HL-60 (cell line): ENCODE measurements around the gene FLVCR1.
"Not testable (repeated sequence)": the region's sequence is repeated elsewhere in the genome, so short reads cannot be mapped to it uniquely, and the experiment has no call there.

Experiments used
- DNase-seq, 2 experiments: peaks; one replicate each; pipeline ENCODE4 v3.0.0-alpha.2; 2010 to 2020; ENCODE audit warnings: low read depth in 1 of 2, low spot score in 1 of 2
- H3K27ac ChIP-seq: fragments of 250-450 bp; sonication (Bioruptor Pico); replicated peaks from 2 replicates; pipeline ENCODE4 v1.5.1; 2020; ENCODE audit warnings: mild to moderate bottlenecking, moderate library complexity
- H3K27me3 ChIP-seq: fragments of 250-450 bp; sonication (Bioruptor Pico); 2 replicates; pipeline ENCODE4 v1.5.1; 2021; ENCODE audit warnings: mild to moderate bottlenecking, moderate library complexity; ENCODE audit not compliant: insufficient read depth, poor library complexity, severe bottlenecking
- H3K4me3 ChIP-seq: replicated peaks from 2 replicates; pipeline ENCODE4 v1.5.1; 2011; ENCODE audit warnings: mild to moderate bottlenecking, control low read depth, low read length; ENCODE audit not compliant: insufficient read depth
- GABPA ChIP-seq: IDR thresholded peaks from 2 replicates; pipeline ENCODE4 v1.6.1; 2012; ENCODE audit warnings: low read depth
- POLR2AphosphoS5 ChIP-seq: IDR thresholded peaks from 2 replicates; pipeline ENCODE4 v1.6.1; 2012; ENCODE audit warnings: low read depth
- SPI1 ChIP-seq: IDR thresholded peaks from 2 replicates; pipeline ENCODE4 v1.6.1; 2012; ENCODE audit warnings: low read depth, mild to moderate bottlenecking, borderline replicate concordance
- TF ChIP-seq, protein P1 (sequence below): IDR thresholded peaks from one replicate; pipeline ENCODE4 v1.5.1; 2011; ENCODE audit warnings: low read length, control low read depth, inconsistent platforms; ENCODE audit not compliant: insufficient read depth
- TF ChIP-seq, protein P2 (sequence below): IDR thresholded peaks from 2 replicates; pipeline ENCODE4 v1.6.1; 2012; ENCODE audit warnings: low read depth; ENCODE audit not compliant: insufficient replicate concordance

FLVCR1 gene

DNA sequence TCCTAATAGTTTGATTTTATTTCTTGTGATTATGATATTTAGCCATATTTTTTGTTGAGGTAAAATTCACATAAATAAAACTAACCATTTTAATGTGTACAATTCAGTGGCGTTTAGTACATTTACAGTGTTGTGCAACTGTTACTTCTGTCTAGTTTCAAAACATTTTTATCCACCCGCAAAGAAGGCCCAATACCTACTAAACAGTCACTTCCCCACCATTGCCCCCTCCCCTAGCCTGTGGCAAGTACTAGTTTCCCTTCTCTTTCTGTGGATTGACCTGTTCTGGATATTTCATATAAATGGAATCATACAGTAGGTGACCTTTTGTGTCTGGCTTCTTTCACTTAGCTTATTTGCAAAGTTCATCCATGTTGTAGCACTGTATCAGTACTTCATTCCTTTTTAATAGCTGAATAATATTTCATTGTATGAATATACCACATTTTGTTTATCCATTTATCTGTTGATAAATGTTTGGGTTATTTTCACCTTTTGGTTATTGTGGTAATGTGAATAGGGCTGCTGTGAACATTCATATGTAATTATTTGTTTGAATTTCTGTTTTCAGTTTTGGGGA, 4.1 kb downstream of the FLVCR1 start:
- peak; percentile 24; the same call in 1 of the 2 replicates for TF ChIP-seq SPI1
- TF ChIP-seq, protein P1, sequence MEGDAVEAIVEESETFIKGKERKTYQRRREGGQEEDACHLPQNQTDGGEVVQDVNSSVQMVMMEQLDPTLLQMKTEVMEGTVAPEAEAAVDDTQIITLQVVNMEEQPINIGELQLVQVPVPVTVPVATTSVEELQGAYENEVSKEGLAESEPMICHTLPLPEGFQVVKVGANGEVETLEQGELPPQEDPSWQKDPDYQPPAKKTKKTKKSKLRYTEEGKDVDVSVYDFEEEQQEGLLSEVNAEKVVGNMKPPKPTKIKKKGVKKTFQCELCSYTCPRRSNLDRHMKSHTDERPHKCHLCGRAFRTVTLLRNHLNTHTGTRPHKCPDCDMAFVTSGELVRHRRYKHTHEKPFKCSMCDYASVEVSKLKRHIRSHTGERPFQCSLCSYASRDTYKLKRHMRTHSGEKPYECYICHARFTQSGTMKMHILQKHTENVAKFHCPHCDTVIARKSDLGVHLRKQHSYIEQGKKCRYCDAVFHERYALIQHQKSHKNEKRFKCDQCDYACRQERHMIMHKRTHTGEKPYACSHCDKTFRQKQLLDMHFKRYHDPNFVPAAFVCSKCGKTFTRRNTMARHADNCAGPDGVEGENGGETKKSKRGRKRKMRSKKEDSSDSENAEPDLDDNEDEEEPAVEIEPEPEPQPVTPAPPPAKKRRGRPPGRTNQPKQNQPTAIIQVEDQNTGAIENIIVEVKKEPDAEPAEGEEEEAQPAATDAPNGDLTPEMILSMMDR = no peak
- TF ChIP-seq, protein P2, sequence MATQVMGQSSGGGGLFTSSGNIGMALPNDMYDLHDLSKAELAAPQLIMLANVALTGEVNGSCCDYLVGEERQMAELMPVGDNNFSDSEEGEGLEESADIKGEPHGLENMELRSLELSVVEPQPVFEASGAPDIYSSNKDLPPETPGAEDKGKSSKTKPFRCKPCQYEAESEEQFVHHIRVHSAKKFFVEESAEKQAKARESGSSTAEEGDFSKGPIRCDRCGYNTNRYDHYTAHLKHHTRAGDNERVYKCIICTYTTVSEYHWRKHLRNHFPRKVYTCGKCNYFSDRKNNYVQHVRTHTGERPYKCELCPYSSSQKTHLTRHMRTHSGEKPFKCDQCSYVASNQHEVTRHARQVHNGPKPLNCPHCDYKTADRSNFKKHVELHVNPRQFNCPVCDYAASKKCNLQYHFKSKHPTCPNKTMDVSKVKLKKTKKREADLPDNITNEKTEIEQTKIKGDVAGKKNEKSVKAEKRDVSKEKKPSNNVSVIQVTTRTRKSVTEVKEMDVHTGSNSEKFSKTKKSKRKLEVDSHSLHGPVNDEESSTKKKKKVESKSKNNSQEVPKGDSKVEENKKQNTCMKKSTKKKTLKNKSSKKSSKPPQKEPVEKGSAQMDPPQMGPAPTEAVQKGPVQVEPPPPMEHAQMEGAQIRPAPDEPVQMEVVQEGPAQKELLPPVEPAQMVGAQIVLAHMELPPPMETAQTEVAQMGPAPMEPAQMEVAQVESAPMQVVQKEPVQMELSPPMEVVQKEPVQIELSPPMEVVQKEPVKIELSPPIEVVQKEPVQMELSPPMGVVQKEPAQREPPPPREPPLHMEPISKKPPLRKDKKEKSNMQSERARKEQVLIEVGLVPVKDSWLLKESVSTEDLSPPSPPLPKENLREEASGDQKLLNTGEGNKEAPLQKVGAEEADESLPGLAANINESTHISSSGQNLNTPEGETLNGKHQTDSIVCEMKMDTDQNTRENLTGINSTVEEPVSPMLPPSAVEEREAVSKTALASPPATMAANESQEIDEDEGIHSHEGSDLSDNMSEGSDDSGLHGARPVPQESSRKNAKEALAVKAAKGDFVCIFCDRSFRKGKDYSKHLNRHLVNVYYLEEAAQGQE = no peak
- no peak overlapping the region for H3K4me3 ChIP-seq
- DNase-seq = peak; percentile 49 to 51

DNA sequence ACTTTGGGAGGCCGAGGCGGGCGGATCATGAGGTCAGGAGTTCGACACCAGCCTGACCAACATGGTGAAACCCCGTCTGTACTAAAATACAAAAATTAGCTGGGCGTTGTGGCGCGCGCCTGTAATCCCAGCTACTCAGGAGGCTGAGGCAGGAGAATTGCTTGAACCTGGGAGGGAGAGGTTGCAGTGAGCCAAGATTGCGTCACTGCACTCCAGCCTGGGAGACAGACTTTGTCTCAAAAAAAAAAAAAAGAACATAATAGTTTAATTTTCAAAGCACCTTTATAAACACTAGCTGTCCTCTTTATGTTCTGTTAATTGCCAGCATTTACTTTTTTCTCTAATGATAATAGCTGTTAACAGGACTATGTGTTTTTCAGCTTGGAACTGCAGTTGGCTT, 5.3 kb downstream of the FLVCR1 start:
- H3K27ac ChIP-seq, H3K27me3 ChIP-seq, H3K4me3 ChIP-seq, DNase-seq: not testable (repeated sequence)

More for the DNA sequence above, 4.1 kb downstream of the FLVCR1 start:
- no peak overlapping the region for H3K27ac ChIP-seq
- H3K27me3 ChIP-seq = no peaks in the 10 kb centered on the region

DNA sequence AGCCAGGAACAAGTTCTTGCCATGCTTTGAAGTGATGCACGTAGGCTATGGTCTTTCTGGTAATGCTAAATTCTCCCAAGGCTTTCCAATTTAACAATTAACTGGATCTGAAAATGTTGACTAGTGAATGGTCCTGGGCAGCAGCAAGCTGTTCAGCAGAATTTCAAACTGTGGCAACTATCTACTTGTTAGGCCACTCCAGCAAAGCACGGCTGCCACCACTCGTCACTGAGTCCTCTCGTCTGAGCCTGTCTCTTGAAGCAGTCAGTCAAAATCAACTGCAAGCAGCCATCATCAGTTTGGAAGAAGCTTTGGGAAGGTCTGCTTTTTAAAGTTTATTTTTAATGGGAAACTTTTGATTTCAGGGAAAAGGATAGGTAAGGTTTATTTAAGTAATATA, 6.1 kb downstream of the FLVCR1 start:
- Histone ChIP-seq H3K27me3 (no peaks in the 10 kb centered on the region), H3K4me3 (no peak overlapping the region), H3K27ac (no peak overlapping the region)
- no peak for DNase-seq
- TF ChIP-seq POLR2AphosphoS5 (no peak), SPI1 (no peak), GABPA (no peak)
- TF ChIP-seq, protein P1 = no peak
- TF ChIP-seq, protein P2 = no peak

DNA sequence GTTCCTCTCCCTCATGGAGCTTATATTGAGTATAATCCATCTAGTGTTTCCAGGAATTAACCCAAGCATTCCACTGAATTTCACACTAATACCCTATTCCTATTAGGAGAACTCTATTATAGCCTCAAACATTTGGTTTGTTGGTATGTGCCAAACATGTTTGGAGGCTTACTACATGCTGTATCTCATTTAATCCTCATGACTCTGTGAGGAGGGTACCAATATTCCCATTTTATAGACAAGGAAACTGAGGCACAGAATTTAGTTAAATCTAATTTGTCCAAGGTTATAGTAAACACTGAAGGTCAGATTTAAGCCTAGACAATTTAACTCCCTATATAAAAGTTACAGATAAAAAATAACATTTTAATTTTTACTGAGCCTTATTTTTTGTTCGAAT, 9.1 kb downstream of the FLVCR1 start:
- Histone ChIP-seq H3K4me3 (no peak overlapping the region), H3K27ac (no peak overlapping the region), H3K27me3 (no peaks in the 10 kb centered on the region)
- DNase-seq = no peak
- no peak for TF ChIP-seq POLR2AphosphoS5
- TF ChIP-seq GABPA = no peak
- TF ChIP-seq, protein P2 = no peak
